ENCODE data around the gene CCSER2. TPM values are rescaled to one million over a fixed set of nuclear protein-coding genes. Genes with fewer than 3 reads are reported as not detected.
"Not testable (repeated sequence)": the region's sequence is repeated elsewhere in the genome, so short reads cannot be mapped to it uniquely, and the experiment has no call there.

CCSER2 gene, protein sequence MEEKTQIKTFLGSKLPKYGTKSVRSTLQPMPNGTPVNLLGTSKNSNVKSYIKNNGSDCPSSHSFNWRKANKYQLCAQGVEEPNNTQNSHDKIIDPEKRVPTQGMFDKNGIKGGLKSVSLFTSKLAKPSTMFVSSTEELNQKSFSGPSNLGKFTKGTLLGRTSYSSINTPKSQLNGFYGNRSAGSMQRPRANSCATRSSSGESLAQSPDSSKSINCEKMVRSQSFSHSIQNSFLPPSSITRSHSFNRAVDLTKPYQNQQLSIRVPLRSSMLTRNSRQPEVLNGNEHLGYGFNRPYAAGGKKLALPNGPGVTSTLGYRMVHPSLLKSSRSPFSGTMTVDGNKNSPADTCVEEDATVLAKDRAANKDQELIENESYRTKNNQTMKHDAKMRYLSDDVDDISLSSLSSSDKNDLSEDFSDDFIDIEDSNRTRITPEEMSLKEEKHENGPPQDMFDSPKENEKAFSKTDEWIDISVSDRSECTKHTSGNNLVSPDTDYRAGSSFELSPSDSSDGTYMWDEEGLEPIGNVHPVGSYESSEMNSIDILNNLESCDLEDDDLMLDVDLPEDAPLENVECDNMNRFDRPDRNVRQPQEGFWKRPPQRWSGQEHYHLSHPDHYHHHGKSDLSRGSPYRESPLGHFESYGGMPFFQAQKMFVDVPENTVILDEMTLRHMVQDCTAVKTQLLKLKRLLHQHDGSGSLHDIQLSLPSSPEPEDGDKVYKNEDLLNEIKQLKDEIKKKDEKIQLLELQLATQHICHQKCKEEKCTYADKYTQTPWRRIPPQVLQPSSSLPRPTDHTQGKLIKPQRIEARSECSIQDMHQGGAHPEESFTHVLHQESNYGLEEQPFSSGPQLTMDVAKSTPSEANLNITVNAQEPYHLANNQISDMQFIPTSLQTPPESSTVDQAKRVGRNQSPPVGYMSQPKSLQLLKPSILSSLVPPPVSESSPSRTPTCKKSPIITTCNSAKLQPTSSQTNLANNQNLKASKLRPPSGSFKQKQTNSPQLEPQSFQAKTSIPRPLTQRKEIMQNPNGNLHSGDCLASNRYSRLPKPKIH
- total RNA-seq (2014; rRNA removed) = 20.8 and 25.0 TPM in 2 replicates
- polyA plus RNA-seq (2012) = 14.0 TPM

DNA sequence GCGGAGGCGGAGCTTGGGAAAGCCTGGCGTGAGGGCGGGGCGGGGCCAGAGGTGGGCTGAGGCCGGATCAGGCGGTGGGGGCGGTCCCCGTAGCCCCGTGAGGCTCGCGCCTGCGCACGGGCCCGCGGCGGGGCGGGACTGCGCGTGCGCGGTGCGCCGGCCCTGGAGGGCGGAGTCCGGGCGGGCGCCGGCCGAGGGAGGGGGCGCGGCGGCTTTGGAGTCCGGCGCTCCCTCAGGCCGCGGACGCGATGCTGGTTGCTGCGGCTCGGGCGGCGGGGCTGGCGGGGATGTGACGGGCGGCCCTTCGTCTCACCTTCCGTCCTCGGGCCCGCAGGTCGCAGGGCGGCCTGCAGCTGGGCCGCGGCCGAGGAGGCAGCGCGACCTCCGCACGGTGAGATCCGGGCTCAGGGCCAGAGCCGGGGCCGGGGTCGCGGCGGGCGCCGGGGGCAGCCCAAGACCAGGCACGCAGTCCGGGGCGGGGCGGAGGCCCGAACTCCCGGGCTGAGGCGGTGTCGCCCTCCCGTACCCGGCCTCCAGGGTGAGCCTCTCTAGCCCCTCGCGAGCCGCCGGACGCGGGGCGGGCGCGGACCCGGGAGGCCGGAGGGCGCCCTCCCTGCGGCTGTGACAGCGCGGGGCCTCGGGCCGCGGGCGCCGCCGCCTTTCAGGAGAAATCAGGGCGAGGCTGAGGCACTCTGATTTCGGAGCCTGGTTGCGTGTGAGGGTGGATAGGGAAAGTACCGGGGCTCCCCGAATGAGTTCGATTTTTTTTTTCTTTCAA lies at the start of gene CCSER2:
Gene CCSER2, plus strand, starts transcription at position 172 of the 778 bp plus-strand sequence. CDS start 42,464 bp downstream, outside the sequence.
- peak; percentile 85 for DNase-seq (ENCODE audit: low read depth)

DNA sequence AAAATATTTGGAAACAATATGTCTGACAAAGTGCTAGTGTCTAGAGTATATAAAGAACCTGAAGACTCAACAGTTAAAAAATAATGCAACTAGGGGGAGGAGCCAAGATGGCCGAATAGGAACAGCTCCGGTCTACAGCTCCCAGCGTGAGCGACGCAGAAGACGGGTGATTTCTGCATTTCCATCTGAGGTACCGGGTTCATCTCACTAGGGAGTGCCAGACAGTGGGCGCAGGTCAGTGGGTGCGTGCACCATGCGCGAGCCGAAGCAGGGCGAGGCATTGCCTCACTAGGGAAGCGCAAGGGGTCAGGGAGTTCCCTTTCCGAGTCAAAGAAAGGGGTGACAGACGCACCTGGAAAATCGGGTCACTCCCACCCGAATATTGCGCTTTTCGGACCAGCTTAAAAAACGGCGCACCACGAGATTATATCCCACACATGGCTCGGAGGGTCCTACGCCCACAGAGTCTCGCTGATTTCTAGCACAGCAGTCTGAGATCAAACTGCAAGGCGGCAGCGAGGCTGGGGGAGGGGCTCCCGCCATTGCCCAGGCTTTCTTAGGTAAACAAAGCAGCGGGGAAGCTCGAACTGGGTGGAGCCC lies 48.4 kb upstream of the CCSER2 start:
- not testable (repeated sequence) for DNase-seq (ENCODE audit: low read depth)

DNA sequence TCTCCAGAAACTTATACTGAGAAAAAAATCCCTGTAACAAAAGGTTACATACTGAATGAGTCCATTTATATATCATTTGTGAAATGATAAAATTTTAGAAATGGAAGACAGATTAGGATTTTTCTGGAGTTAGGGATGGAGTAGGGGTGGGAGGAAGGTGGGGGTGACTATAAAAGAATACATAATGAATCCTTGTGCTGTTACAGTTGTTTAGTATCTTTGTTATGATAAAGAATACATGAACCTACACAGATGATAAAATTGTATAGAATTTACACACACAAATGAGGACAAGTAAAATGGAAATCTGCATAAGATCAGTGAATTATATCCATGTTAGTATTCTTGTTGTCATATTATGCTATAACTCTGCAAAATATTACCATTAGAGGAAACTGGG lies 41.7 kb upstream of the CCSER2 start:
- DNase-seq (ENCODE audit: low read depth) = no peak

DNA sequence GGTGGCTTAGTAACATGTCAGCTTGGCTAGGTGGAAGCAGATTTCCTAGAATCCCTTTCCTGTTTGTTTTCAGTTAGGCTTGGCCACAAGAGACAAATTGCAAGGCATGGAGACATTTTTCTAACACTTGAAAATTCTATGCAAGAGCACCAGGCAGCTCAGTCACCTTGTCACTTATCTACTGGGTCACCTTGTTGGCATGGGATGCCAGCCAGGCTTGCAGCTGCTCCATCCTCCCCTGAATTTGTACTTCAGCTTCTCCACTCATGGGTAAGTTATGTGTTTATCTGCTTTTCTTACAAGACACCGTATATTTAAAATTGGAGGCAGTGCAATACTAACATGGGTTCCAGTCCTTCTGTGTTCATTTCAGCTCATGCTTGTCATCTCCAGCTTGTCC lies 40.2 kb upstream of the CCSER2 start:
- no peak for DNase-seq (ENCODE audit: low read depth)

DNA sequence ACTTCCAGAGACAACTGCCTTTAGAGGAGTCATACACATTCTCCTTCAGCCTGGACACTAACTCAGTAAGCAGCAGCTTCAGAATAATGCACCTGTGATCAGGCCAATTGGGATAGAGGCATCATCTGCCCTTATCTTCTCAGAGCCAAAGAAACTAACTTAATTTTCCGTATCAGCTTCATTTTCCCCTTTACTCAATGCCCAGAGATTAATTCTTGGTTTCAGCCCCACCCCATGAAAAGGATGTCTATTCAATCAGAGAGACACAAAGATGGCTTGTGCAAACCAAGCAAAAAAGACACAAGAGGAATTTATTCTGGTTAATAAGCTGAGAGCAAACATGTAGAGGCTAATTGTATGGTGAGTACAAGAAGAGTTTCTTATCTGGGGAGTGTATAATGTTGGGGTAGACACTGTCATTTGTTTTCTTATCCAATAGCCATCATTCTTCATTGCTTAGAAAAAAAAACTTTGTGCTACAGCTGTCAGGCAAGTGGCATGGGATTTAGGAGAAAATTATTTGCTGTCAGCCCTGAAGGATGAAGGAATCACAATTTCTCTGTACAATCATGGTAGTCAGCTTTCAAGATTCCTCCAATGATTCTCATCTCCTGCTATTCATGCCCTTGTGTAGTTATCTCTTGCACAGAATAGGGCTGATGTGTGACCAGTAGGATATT lies 38.7 kb upstream of the CCSER2 start:
- DNase-seq (ENCODE audit: low read depth) = no peak

DNA sequence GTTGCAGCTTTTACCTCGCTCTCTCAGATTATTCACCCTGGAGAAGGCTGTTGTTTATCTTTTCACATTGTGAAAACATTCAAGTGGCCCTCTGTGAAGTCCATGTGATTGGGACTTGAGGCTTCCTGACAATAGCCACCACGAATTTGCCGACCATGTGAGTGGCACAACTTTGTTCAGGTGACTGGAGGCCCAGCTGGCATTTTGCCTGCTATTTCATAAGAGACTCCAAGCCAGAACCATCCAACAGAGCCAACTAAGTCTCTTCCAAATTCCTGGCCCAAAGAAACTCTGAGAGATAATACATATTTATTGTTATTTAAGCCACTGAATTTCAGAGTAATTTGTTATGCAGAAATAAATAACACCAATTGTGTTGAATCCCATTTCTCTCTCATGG lies 38.2 kb upstream of the CCSER2 start:
- DNase-seq (ENCODE audit: low read depth) = no peak

DNA sequence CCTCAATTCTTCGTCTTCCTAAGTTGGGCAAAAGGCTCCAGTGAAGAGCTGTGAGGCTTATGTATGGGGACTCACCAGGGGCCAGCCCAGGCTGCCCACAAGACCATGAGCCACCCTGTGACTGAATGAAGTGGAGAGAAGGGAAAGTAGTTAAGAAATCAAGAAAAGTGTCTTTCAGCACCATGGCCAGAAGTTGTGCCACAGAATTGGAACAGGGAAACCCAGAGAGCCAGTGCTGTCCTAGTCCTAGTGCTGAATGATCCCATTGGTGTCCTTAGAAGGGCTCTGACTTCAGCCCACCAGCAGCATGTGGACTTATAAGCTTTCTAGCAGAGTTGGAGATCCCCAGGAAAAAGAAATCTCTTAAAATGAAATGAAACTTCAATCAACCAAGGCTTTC lies 37.0 kb upstream of the CCSER2 start:
- peak; percentile 62 for DNase-seq (ENCODE audit: low read depth)

DNA sequence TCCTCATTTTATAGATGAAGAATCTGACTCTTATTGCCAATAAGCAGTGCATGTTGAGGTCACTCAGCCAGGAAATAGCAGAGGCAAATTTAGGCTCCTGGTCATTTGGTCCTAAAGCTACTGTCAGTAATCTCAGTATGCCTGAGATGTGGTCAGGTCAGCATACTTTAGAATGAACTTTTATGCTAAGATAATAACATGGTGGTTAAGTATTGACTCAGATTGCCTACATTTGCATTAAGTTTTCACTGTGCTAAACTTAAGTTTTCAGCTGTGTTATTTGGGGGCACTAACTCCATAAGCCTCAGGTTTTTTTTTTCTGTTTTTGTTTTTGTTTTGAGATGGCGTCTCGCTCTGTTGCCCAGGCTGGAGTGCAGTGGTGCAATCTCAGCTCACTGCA lies 35.9 kb upstream of the CCSER2 start:
- no peak for DNase-seq (ENCODE audit: low read depth)

DNA sequence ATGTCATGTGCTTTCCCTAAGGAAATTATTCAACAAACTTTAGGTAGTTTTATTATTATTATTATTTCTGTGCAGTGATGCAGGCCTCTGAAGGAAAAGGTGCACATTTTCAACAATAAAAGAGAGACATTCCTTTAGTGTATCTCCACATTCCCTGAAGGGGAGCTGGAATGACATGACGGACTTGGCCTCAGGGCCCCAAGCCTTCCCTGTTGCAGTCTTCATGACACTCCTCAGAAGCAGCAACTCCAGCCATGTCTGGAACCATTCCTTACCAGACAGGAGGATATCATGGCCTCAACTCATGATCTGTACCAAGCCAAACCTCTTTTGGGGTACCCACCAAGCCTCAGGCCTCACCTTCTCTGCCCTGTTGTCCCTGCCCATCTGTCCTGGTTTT lies 35.2 kb upstream of the CCSER2 start:
- DNase-seq (ENCODE audit: low read depth) = no peak

DNA sequence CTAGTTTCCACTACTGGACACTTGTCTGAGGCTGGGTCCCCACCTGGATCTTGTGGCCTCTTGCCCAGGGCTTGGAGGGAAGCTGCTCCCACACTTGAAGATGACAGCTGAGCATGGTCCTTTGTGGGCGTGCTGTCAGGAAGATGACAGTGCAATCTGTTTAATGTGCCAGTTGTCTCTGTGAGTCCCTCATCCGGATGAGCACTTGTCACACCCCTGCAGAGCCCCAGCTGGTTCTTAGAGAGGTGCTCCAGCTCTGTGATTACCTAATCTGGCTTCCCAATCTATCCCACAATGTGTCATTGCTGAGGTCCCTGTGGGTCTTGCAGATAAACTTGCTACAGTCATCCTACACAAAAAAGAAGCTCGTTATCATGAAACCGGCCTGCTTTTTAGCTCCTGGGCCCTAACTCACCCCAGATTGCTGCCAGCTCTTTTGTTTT lies 34.8 kb upstream of the CCSER2 start:
- DNase-seq (ENCODE audit: low read depth) = no peak

DNA sequence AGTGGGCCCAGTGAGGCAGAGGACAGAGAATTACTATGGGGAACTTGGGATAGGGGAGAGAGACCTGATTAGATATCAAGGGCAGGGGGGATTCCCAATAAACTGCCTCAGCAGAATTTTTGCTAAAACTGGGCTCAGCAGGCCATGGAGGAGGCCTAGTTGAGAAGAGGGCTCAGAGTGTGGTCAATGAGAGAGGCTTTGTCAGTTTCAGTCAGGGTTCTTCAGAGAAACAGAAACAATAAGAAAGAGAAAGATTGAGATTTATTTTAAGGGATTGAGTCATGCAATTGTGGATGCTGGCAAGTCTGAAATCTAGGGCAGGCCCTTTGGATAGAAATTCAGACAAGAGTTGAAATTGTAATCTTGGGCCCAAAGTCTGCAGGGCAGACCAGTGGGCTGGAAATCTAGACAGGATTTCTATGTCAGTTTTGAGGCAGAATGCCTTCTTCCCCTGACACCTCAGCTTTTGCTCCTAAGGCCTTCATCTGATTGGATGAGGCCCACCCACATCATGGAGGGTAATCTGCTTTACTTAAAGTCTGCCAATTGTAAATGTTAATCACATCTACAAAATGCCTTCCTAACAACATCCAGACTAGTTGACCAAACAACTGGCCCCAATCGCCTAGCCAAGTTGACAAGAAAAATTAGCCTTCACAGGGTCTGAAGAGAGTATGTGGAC lies 33.5 kb upstream of the CCSER2 start:
- no peak for DNase-seq (ENCODE audit: low read depth)

DNA sequence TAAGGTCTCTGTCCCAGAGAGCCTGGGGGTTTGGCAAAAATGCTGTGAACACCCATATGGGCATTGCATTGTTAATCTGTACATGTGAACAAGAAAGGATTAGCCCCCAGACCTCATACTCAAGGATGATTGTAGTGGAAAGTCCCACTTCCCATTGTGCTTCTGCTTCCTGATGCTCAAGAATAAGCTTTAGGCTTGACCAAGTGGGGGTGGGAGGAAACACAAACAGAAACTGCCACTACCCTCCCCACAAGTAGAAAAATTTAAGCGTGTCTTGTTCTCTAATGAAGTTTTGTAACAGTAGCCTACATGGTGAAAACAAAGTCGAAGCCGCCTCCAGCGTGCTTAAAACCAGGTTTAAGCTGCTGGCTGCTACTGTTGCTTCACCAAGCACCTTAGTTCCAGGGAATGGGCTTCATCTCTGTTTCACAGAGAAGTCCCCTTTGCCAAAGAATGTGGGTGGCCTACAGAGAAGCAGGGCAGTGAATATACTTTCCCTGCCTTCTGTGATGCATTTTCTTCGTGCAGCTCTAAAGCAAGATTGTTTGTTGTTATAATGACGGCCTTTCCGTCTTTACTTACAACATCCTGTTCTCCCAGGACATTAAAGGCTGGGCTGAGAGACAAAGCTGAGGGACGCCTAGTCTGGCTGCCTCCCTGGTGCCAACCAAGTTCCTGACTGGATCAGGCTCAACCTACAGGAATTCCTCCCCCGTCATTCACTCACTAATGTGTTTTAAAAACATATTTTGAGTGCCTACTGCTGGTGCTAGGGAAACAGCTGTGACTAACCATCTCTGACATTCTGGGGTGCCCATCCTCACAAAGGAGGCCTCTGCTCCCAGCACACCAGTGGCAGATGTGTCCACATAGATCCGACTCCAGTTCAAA lies 32.1 kb upstream of the CCSER2 start:
- DNase-seq (ENCODE audit: low read depth) = peak; percentile 88

DNA sequence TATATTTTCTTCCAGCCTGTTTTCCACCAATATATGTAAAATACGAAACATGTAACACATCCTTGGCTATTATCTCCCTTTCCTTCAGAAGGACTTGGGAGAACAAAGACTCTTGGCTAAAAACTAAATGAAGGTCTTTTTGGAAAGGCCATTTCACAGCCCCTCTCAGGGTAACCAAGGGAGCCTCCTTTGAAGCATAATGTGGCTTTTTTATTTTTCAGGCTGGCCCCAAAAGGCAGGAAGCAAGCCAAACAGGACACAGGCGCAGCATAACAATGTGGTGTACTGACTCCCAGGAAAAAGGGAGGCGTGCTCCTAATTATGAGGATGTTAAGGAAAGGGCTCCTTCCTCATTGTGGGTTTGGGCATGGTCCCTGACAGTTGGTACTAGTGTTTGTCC lies 30.3 kb upstream of the CCSER2 start:
- DNase-seq (ENCODE audit: low read depth) = no peak

DNA sequence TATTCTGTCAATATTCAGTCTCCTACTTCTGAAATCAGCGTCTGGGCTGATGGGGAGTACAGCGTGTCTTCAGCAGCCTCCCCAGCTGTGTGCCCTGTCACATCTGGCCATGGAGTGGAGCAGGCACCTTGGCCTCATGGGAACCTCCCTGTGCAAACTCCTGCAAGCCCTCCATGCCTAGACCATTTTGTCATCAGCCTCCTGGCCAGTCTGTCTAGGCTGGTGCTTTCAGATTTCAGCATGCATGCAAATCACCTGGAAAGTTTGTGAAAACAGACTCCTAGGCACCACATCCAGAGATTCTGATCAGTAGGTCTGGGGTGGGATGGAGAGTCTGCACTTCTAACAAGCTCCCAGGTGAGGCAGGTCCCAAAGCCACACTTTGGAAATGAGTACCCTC lies 26.2 kb upstream of the CCSER2 start:
- DNase-seq (ENCODE audit: low read depth) = no peak

DNA sequence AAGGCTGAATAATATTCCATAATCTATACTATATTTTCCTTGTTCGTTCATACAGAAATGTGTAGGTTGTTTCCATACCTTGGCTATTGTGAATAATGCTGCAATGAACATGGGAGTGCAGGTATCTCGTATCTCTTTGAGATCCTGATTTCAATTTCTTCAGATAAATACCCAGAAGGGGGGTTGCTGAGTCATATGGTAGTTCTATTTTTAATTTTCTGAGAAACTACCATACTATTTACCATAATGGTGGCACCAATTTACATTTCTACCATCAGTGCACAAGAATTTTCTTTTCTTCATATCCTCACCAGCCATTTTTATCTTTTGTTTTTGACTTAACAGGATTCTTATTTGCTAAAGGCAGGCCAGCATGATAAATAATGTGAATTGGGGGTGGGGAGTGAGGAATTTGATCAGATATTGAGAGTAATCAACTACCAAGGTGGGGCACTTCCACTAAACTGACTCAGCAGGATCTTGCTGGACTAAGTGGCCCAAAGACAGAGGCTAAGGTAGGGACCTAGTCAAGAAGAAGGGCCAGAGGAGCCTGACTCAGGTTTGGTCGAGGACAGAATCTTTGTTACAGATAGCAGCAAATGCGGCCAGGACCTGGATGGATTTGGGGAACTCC lies 21.5 kb upstream of the CCSER2 start:
- no peak for DNase-seq (ENCODE audit: low read depth)

DNA sequence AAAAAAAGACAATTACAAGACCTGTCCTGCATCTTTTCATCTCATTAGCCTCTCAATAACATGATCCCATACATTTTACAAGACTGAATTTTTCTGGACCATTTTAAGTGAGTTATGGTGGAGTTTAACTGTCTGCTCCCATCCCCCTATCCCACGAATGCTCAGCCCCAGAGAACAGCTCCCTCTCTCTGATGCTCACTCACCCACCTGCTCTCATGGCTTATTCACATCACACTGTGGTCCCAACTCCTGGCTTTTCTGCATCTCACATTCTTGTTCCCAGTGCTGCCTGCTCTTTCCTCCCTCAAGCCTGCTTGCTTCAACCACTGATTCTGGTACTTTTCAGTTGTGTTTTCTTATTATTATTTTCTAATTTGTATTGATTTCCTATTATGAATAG lies 20.4 kb upstream of the CCSER2 start:
- DNase-seq (ENCODE audit: low read depth) = no peak

DNA sequence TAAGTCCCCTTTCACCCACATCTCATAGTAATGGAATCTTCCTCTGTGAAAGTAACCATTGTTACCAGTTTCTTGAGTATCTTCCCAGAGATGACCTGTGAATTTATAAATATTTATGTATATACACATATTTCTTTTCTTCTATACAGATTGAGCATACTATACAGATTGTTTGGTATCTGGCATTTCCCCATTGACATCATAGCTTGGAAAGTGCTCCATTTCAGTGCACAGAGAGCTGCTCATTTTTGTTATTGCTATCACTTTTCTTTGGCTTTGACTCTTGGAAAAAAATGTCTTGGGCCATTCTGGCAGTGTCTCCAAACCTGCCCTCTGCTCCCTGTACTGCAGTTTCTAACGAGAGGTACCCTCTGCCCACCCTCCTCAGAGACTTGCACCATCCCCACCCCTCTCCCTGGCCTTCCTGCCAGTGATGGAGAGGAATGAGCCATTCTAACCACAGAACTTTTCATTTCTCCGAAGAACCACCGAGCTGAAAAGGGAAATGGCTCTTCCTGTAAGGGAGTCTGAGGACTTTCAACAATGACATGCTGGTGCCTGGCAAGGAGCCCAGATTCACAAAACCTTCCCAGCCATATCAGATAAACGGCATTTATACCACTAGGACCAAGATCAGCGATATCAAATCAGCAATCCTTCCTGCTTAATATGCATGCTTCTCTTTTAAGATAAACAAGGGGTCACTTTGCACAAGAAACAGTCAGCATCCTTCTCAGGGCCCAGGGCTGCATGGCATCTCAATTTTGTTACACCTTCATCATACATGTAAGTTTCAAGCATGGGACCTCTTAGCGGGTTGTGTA lies 19.7 kb upstream of the CCSER2 start:
- DNase-seq (ENCODE audit: low read depth) = peak; percentile 52

Measured in LHCN-M2 (cell line).